ENCODE measurements around the gene TJP3. TPM values are rescaled to one million over a fixed set of nuclear protein-coding genes. Genes with fewer than 3 reads are reported as not detected.

Gene TJP3
- total RNA-seq, 2 donors from 2014 or later: 1.1 TPM; not detected in 1

DNA sequence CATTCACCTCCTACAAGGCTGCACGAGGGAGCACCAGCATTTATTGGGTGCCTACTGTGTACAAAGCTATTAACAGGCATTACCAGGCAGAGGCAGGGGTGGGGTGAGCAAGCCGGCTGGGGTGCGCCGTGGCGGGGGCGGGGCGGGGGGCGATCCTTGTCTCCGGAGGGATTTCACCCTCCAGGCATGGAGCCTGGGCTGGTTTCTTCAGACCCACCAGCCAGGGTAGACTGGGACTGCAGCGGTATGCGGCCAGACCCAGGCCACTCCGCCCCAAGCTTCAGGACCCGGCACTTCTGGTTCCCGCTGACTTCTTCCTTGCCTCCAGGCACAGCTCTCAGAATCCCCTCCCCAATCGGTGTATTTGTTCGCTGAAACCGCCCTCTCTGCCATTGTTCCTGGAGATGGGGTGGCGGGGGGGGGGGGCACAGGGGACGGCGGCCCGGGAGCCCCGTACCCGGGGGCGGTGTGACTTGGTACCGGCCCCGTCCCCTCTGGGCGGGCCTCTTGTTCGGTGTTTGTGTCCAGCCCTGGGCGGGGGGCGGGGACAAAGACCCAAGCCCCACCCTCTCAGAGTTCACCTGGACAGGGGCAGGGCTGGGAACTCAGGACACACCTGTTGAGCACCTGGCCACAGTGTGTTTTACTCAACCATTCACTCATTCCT, 14.4 kb downstream of the TJP3 start:
- TF ChIP-seq, protein P1, sequence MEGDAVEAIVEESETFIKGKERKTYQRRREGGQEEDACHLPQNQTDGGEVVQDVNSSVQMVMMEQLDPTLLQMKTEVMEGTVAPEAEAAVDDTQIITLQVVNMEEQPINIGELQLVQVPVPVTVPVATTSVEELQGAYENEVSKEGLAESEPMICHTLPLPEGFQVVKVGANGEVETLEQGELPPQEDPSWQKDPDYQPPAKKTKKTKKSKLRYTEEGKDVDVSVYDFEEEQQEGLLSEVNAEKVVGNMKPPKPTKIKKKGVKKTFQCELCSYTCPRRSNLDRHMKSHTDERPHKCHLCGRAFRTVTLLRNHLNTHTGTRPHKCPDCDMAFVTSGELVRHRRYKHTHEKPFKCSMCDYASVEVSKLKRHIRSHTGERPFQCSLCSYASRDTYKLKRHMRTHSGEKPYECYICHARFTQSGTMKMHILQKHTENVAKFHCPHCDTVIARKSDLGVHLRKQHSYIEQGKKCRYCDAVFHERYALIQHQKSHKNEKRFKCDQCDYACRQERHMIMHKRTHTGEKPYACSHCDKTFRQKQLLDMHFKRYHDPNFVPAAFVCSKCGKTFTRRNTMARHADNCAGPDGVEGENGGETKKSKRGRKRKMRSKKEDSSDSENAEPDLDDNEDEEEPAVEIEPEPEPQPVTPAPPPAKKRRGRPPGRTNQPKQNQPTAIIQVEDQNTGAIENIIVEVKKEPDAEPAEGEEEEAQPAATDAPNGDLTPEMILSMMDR (IDR thresholded peaks at IDR 0.05): no peak
- Histone ChIP-seq H3K36me3 (no peaks in the 10 kb centered on the region), H3K4me1 (peaks cover 0 to 18% of the 10 kb centered on the region in 2 donors), H3K27me3 (peaks cover 21 to 29% of the 10 kb centered on the region in 2 donors), H3K9me3 (no peaks in the 10 kb centered on the region), H3K27ac (no peak overlapping the region), H3K4me3 (peak overlapping the region in 1 of 2 donors; percentile 26)
- DNase-seq (ENCODE audit: low spot score): no peak

DNA sequence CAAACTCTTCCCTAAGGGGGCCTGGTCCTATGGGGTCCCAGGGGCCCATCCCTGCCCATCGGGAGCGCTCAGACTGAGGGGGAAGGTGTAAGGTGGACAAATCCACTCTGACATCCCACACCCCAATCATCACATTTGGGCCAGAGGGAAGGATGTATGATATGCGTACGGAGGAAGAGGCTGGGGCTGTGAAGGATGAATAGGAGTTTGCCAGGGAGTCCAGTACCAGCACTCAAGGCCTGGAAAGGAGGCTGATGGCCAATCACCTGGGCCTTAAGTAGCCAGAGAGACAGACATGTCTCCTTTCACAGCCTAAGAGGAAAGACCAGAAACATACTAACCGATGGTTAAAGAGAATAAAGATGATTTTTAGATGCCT, 14.9 kb downstream of the TJP3 start:
- H3K36me3 ChIP-seq: no peaks in the 10 kb centered on the region
- H3K4me1 ChIP-seq: peaks cover 0 to 18% of the 10 kb centered on the region in 2 donors
- no peak overlapping the region for H3K27ac ChIP-seq
- H3K4me3 ChIP-seq: no peak overlapping the region
- TF ChIP-seq, protein P1 (IDR thresholded peaks at IDR 0.05): no peak
- no peak for DNase-seq (ENCODE audit: low spot score)
- peaks cover 21 to 29% of the 10 kb centered on the region in 2 donors for H3K27me3 ChIP-seq
- no peaks in the 10 kb centered on the region for H3K9me3 ChIP-seq

DNA sequence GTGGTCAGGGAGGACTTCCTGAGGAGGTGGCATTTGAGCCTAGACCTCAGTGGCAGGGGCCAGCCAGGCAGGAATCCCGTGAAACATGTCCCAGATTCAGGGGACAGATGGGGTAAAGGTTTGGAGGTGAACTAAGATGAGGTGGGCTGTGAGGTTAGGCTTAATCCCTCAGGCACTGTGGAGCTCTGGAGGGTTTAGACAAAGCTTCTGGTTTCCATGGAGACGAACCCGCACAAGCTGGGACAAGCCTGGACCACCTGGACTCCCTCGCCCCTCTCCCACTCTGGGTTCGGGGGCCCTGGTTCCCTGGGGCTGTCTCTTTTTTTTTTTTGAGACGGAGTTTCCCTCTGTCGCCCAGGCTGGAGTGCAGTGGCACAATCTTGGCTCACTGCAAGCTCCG, 15.7 kb downstream of the TJP3 start:
- Histone ChIP-seq H3K36me3 (no peaks in the 10 kb centered on the region), H3K9me3 (no peaks in the 10 kb centered on the region), H3K27ac (no peak overlapping the region), H3K27me3 (peaks cover 21 to 29% of the 10 kb centered on the region in 2 donors), H3K4me3 (no peak overlapping the region), H3K4me1 (peaks cover 0 to 15% of the 10 kb centered on the region in 2 donors)
- no peak for DNase-seq (ENCODE audit: low spot score)
- TF ChIP-seq, protein P1 (IDR thresholded peaks at IDR 0.05): no peak

DNA sequence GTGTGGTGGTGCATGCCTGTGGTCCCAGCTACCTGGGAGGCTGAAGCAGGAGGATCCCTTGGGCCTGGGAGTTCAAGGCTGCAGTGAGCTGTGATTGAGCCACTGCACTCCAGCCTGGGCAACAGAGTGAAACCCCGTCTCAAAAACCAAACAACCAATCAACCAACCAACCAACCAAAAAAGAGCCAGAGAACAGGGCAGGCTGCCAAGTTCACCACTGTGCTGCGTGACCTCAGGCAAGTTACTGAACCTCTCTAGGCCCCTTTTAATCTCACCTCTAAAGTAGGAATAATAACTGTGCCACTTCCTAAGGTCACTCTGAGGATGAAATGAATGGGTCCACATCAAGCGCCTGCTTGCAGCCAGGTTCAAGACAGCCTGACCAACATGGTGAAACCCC, 16.9 kb downstream of the TJP3 start:
- TF ChIP-seq, protein P1 (IDR thresholded peaks at IDR 0.05): no peak
- H3K27ac ChIP-seq: no peak overlapping the region
- H3K9me3 ChIP-seq: no peaks in the 10 kb centered on the region
- H3K36me3 ChIP-seq: no peaks in the 10 kb centered on the region
- peaks cover 21 to 29% of the 10 kb centered on the region in 2 donors for H3K27me3 ChIP-seq
- peaks cover 0 to 12% of the 10 kb centered on the region in 2 donors for H3K4me1 ChIP-seq
- no peak for DNase-seq (ENCODE audit: low spot score)
- no peak overlapping the region for H3K4me3 ChIP-seq

GRCh38 chr19:3725640-3726310, 17.6 kb downstream of the TJP3 start:
- DNase-seq (ENCODE audit: low spot score): no peak
- H3K27ac ChIP-seq: no peak overlapping the region

More at GRCh38 chr19:3725640-3726310, 17.6 kb downstream of the TJP3 start:
- Histone ChIP-seq H3K4me3 (no peak overlapping the region), H3K9me3 (no peaks in the 10 kb centered on the region), H3K27me3 (peaks cover 21 to 26% of the 10 kb centered on the region in 2 donors), H3K4me1 (peaks cover 0 to 12% of the 10 kb centered on the region in 2 donors), H3K36me3 (no peaks in the 10 kb centered on the region)
- TF ChIP-seq, protein P1 (IDR thresholded peaks at IDR 0.05): no peak

Measured in right atrium auricular region (tissue), 2 donors.